ENCODE results near the gene CLEC9A.

CLEC9A gene

DNA sequence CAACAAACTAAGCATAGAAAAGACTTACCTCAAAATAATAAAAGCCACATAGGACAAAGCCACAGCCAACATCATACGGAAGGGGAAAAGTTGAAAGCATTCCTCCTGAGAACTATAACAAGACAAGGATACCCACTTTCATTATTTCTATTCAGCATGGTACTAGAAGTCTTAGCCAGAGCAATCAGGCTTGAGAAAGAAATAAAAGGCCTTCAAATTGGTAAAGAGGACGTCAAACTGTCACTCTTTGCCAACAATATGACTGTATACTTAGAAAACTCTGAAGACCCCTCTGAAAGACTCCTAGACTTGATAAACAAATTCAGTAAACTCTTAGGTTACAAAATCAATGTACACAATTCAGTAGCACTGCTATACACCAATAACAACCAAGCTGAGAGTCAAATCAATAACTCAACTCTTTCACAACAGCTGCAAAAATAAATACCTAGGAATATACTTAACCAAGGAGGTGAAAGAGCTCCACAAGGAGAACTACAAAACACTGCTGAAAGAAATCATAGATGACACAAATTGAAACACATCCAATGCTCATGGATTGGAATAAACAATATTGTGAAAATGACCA lies 79.9 kb downstream of the CLEC9A start:
- in situ Hi-C loops (cut with MboI; ENCODE audit: low pct_unique_long_range_greater_than_20kb, low sequenced_read_pairs, unreplicated experiment): no loop called here
- TF ChIP-seq, protein P1, sequence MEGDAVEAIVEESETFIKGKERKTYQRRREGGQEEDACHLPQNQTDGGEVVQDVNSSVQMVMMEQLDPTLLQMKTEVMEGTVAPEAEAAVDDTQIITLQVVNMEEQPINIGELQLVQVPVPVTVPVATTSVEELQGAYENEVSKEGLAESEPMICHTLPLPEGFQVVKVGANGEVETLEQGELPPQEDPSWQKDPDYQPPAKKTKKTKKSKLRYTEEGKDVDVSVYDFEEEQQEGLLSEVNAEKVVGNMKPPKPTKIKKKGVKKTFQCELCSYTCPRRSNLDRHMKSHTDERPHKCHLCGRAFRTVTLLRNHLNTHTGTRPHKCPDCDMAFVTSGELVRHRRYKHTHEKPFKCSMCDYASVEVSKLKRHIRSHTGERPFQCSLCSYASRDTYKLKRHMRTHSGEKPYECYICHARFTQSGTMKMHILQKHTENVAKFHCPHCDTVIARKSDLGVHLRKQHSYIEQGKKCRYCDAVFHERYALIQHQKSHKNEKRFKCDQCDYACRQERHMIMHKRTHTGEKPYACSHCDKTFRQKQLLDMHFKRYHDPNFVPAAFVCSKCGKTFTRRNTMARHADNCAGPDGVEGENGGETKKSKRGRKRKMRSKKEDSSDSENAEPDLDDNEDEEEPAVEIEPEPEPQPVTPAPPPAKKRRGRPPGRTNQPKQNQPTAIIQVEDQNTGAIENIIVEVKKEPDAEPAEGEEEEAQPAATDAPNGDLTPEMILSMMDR (IDR thresholded peaks at IDR 0.05; ENCODE audit: extremely low read depth, insufficient read depth, missing control alignments): no peak
- no peak for DNase-seq (ENCODE audit: low spot score)

DNA sequence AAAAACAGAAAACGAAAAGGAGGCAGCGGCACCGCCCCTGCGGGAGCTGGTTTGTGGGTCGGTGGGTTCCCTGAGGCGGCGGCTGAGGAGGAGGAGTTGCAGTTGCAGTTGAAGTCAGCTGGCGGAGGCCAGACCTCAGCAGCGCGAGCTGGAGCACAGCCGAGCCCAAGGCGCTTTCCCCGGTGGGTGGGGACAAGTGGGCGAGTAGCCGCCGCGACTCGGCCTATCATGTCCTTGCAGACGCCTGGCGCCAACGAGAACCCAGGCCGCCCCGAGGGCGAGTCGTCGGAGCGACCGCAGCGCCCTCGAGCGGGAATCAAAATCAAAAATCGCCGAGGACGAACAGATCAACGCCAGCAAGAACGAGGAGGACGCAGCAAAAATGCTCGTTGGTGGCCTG lies 81.0 kb downstream of the CLEC9A start:
- TF ChIP-seq, protein P1 (IDR thresholded peaks at IDR 0.05; ENCODE audit: extremely low read depth, insufficient read depth, missing control alignments): no peak
- DNase-seq (ENCODE audit: low spot score): no peak
- in situ Hi-C loops (cut with MboI; ENCODE audit: low pct_unique_long_range_greater_than_20kb, low sequenced_read_pairs, unreplicated experiment): no loop called here

DNA sequence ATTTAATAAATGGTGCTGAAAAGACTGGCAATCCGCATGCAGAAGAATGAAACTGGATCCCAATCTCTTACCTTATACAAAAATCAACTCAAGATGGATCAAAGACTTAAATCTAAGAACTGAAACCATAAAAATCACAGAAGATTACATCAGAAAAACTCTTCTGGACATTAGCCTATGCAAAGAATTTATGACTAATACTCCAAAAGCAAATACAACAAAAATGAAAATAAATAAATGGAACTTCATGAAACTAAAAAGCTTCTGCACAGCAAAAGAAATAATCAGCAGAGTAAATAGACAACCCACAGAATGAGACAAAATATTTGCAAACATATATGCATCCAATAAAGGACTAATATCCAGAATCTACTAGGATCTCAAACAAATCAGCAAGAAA lies 82.6 kb downstream of the CLEC9A start:
- TF ChIP-seq, protein P1 (IDR thresholded peaks at IDR 0.05; ENCODE audit: extremely low read depth, insufficient read depth, missing control alignments): no peak
- in situ Hi-C loops (cut with MboI; ENCODE audit: low pct_unique_long_range_greater_than_20kb, low sequenced_read_pairs, unreplicated experiment): no loop called here
- no peak for DNase-seq (ENCODE audit: low spot score)

DNA sequence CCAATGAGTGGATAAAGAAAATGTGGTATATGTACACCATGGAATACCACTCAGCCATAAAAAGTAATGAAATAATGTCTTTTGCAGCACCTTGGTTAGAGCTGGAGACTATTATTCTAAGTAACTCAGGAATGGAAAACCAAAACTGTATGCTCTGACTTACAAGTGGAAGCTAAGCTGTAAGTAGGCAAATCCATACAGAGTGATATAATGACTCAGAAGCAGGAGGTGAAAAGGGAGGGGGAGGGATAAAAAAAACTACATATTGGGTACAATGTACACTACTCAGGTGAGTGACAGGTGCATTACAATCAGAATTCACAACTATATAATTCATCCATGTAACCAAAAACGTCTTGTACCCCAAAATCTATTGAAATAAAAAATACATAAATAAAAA lies 83.4 kb downstream of the CLEC9A start:
- DNase-seq (ENCODE audit: low spot score): no peak
- in situ Hi-C loops (cut with MboI; ENCODE audit: low pct_unique_long_range_greater_than_20kb, low sequenced_read_pairs, unreplicated experiment): no loop called here
- TF ChIP-seq, protein P1 (IDR thresholded peaks at IDR 0.05; ENCODE audit: extremely low read depth, insufficient read depth, missing control alignments): no peak

DNA sequence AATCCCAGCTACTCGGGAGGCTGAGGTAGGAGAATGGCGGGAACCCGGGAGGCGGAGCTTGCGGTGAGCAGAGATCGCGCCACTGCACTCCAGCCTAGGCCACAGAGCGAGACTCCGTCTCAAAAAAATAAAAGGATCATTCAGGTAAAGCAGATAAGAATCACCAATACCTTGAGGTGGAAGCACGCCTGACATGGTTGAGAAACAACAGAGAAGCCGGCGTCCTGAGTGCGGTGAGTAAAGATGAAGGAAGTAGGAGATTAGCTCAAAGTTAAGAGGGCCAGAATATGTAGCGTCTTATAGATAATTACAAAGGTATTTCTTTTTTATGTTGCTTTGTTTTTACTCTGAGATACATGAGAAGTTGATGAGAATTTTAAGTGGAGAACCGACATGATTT lies 84.8 kb downstream of the CLEC9A start:
- DNase-seq (ENCODE audit: low spot score): no peak
- in situ Hi-C loops (cut with MboI; ENCODE audit: low pct_unique_long_range_greater_than_20kb, low sequenced_read_pairs, unreplicated experiment): no loop called here
- TF ChIP-seq, protein P1 (IDR thresholded peaks at IDR 0.05; ENCODE audit: extremely low read depth, insufficient read depth, missing control alignments): no peak
